Activated CD4-positive, alpha-beta T cell treated with anti-CD3 and anti-CD28 coated beads, Interleukin-2, amount 50 U/mL, for 4 hours (primary cell): ENCODE results near the gene CA5A.

Experiments
- DNase-seq, 2 experiments: peaks; one replicate each; pipeline ENCODE4 v3.0.0-alpha.2; 2020

Gene CA5A

DNA sequence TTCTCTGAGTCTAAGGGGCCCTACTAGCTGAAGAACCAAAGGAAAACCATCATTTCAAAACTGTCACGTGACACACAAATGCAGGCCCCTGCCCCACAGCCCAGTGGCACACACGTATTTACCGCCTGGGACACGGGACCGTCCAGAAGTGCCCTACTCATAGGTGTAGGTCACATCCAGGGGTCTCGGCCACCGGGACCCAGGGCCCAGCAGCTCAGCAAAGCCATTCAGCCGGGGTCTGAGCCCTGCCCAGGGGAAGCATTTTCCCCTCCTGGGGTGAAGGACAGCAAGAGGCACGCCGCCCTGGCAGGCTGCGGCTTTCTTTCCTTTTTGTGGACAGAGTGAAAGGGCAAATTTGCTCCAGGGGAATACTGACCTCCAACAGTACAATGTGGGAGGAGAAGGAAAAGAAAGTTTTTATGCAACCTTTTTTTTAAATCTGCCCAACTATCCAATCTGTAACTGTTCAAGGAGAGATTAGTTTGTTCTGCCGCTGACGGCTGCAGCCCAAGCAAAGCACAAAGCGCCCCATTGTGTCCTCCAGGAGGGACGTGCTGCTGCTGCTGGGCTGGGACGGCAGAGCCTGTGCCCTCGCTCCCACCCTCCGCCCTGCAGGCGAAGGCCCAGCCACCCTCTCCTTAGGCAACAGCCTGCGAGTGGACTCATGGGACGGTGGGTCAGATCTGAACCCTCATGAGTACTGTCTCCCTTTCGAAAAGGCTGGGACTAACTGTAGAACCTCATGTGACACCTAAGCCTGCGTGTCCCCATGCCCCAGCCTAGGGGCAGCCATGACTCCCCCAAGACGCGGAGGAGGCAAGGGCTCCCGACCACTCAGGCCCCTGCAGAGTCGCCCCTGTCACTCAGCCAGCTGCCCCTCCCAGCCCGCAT lies 88.3 kb downstream of the CA5A start:
- DNase-seq, result no peak

DNA sequence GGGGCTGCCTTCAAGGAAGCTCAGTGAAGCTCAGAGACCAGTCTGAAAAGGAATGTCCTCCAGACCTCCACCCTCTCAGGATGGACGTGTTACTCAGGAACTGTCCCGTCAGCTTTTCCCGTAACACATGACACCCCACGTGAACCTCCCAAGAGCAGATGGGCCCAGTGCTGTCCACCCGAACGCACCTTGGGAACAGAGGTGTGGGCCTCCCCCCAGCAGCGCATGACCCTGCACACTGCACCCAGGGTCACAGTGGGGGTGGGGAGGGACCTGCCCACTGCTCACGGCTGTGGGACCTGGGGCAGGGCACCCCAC lies 88.9 kb downstream of the CA5A start:
- DNase-seq, result no peak

DNA sequence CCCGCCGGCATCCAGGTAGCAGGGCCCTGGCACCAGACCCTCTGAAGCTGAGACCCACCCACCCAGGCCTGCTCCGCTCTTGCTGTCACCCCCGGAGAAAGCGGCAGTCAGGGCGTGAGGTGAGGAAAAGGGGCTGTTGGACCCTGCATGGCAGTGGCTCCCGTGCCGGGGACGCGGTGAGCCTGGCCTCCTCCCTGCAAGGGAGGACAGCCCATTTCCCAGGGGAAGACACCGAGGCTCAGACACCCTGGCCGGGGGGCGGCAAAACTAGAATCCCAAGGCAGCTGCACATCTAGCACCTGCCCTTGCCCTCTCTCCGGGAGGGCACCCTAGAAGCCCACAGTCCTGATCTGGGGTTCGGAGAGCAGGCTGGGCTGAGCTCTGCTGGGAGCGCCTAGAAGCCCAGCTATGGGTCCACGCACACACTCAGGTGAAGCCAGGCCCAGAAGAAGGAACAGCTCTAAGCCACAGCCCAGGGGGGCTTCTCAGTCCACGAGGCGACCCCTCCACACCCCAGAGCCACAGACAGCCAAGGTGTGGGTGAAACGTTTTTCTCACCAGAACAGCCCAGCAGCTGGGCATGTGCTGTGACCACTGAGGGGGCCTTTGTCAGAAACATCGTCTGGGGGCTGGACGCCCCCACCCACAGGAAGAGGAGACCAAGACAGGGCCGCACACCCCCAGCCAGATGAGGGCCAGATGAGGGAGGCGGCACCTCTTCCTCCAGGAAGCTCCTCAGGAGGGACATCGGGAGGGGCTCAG lies 89.4 kb downstream of the CA5A start:
- no peak for DNase-seq

DNA sequence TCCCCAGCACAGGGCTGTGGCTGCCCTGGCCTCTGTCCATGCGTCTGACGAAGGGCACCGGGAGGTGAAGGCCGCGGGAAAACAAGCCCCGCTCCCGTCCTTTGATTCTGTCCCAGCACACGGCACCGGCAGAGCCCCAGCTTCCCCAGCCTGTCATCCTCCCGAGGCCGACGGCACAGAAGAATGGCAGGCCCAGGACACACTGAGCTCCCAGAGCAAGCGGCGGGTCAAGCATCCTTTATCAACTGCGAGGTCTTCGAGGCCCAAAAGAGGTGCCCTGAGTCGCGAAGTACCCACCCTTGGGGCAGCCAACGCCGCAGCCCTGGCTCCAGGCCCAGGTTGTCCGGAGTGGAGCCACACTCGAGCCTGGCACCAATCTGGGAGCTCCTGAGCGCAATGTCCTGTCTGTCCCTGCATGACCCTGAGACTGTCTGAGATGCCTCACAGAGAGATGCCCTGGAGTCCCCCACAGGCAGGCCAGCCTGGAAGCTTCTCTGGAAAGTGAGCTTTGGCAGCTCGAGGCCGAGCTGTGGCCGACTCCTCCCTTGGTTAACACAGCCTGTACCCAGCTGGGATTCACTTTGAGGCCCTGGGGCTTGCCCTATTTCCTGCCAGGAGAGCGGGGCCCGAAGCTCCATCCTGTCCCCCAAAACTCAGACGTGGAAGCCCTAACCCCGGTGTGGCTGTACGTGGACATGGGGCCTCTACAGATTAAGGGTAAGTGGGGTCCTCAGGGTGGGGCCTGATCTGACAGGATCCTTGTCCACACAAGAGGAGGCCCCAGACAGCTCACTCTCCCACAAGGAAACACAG lies 90.3 kb downstream of the CA5A start:
- DNase-seq, result no peak

DNA sequence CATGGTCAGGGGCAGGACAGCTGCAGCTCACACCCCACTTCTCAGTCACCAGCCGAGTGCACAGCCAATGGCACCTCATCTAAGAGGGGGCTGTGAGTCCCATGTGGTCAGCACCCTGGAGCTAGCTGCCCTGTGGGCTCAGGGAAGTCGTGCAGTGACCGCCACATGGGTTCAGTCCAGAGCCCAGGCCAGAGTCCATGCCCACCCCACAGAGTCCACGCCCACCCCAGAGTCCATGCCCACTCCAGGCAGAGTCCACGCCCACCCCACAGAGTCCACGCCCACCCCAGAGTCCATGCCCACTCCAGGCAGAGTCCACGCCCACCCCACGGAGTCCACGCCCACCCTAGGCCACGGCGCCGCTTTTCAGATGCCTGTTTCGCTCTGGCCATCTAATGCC lies 91.1 kb downstream of the CA5A start:
- DNase-seq, result no peak

DNA sequence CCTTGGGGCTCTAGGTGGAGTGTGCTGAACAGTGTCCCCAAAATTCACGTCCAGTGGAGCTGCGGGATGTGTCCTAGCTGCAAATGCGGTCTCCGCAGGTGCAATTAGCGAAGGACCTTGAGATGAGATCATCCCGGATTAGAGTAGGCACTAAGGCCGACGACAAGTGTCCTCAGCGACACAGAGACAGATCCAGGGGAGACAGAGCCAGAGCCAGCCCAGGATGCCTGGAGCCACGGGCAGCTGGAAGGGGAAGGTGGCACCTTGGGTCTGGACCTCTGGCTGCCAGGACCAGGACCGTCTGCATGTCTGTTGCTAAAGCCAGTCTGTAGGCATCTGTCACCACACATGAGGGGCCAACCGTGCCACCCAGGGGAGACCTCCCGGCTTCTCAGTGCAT lies 91.5 kb downstream of the CA5A start:
- no peak for DNase-seq

DNA sequence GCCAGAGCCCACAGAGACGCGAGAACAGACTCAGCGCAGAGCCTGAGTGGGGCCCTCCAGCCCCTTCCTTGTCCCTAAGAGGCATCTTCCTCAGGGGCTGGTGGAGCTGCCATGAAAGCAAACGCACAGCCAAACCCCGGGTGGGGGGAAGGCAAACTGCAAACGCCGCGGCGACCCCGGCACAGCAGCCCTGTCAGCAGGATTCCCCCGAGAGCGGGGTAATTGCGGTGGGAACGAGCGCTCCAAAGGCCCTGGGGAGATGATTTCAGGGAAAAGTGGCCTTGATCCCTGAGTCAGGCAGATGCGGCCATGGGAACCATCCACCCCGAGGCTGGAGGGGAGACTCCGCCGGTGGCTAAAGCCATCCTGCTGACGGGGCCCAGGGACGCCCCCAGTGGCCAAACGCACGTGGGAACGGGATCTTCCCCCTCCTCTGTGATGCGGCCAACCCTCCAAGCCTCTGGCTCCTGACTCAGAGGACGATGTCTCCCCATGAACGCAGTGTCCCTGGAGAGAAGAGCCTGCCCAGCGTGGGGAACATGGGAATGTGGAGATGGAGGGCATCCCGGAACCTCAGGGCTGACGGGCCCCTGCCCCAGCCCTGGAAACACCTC lies 92.1 kb downstream of the CA5A start:
- no peak for DNase-seq

DNA sequence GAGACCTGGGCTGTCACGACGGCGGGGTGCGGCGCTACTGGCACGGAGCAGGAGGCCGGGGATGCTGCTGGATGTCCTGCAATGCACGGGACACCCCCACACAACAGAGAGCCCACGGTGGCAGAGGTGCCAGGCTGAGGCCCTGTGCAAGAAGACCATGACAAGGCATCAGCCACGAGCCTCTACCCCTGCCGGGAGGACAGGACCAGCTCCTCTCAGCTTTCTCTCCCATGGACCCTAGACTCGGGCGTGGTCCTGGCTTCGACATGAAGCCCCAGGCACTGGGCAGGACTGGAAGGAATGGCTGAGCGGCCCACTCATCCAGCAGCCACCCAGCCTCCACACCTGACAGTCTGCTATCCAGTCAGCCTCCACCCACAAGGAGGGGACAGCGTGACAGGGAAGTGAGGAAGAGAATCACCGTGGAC lies 92.6 kb downstream of the CA5A start:
- DNase-seq, result no peak

DNA sequence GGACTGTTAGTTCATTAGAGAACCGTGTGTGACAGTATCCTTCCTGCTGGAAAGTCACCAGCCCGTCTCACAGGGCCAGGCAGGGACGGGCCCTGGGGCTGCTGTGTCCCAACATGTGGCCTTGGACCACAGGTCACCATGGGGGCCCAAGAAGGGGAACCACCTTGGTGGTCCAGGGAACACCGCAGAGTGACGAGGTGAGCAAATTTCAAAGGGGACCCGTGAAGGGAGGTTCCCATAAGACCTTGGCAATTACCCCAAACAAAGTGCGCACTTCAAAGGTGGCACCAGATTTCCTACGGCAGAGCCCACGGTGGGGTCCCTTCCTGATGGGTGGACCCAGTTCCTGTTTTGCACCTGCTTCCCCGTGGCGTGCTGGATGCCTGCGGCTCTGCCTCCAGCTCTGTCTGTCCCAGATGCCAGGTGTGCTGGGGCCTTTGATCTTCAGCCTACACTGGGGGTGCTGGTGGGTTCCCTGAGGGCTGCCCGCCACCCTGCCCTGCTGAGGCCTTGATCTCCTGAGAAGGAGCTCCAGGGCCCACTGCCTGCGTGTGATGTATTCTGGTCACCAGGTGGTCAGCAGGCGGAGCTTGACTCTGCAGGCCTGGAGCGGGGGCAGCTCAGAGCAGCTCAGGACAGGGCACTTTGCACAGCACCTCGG lies 94.0 kb downstream of the CA5A start:
- DNase-seq, result no peak

DNA sequence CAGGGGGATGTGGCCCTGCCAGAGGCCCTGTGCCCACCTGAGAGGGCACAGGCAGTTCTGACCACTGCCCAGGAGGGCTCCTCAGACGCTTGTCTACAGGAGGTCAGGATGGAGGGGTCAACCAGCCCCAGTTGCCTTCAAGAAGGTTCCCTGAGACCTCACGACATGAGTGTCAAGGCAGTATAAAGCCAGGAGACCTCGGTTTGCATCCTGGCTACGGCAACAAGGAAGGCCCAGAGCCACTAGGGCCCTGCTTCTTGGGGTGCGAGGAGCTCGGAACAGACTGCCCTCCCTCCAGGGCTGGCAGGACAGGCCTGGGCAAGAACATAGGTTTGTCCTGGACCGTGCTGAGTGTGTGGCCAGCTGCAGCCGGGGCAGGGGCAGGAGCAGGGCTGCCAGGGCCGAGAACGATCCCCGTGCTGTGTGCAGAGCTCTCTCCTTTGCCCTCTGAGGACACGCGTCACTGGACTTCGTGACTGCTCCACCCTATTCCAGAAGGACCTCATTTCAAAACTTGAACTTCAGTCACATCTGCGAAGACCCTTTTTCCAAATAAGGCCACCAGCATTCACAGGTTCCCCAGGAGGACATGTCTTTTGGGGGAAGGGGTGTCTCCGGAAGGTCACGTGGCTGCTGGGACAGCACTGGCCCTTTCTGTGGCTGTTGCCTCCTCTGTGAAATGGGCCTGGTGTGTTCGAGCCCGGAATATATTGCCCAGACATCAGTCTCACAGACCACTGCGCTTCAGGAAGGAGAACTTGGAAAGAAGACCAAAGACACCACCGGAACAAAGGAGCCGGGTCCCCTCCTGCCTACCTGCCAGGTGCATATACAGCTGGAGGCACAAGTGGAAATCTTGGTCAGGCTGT lies 94.8 kb downstream of the CA5A start:
- DNase-seq, result no peak

DNA sequence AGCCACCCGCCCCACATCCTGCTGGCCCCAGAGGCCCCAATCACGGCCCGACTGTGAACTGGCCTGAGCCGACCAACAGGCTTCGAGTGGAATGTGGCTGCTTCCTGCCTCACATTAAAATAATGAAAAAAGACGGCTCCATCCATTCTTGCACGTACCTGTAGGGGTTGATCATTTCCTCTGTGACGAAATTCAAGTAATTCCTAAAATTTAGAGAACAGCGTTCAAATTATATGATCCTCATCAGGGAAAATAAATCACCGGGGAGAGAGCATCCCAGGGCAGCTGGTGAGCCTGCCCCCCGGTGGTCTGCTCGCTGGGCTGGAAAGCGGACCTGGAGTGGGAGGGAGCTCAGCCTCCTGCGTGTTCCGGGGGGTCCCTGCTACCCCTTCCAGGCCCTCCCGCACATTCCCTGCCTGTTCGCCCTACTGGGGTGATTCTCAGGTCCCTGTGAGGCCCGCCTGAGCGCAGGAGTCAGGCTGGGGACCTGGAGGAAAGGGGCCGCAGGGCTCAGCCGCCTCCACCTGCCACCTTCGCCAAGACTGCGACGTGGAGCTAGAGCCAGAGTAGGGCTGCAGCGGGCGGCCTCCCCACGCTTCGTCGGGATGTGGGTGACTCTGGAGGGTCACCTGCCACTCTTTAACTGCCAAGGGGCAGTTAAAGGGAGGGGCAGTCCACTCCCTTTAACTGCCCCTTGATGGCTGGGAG lies 95.9 kb downstream of the CA5A start:
- no peak for DNase-seq

DNA sequence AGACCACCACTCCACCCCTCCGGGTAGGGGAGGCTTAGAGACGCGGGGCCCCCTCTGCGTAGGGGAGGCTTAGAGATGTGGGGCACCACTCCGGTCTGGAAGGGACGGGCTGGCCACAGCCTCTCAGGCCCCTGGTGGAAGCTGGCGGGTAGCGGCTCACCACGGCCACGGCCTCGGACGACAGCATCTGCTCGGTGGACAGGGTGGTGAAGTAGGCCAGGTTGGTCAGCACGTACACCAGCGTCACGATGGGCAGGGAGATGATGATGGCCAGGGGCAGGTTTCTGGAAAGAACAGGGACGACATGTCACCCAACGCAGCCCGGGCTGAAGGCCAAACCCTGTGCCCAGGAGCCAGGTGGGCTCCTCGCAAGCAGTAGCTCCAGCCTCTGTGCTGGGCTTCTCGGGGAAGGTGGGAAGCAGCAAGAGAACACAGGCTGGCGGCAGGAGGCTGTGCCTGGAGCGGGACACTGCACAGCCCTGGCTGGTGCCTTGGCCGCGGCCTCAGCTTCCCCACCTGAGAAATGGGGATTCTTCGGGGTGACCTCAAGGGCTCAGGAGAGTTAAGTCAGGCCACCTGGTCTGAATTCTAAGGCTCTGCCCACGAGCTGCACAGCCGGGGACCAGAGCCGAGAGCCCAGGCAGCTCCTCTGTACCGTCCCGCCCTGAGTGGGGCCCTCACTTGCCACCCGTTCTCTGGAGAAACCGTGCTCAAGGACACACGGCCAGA lies 96.6 kb downstream of the CA5A start:
- DNase-seq, result no peak

DNA sequence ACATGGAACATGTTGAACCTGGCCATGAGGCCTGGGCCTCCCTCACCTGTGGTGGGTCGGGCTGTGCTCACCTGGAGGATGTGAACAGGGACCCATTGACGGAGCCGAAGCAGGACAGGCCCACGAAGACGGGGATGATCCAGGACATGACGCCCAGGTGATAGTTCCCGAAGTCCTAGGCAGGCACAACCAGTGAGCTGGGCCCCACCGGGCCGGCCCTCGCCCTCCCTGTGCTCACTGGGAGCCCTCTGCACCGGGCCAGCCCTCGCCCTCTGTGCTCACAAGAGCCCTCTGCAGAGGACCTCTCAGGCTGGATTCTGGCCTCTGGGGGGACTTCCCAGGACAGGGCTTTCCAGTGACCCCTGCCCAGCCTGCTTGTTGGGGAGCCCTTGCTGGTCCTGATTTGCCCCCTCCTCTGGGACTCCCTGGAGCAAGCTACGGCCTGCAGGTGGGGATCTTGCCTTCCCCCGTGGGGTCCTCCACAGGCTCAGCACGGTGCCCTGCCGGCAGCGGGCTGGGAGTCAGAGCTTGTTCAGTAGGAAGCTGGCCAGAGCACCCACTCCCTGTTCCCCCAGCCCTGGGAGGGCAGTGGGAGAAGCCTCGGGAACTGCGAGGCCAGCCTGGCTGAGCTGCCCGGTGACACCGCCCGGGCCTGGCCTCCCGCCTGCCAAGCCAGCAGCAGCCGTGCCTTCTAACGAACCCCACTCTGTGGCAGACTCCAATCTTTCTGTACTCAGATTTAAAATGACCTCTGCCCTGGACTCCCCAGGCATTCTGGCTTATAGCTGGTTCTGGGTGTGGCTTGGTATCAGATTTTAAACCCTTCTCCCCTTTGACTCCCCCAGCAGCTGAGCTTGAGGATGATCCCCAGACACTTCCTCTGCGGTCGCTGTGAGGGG lies 97.4 kb downstream of the CA5A start:
- DNase-seq, result no peak
